Measurements from ENCODE around the gene ITGA6. TPM values are rescaled to one million over a fixed set of nuclear protein-coding genes. Genes with fewer than 3 reads are reported as not detected.

Gene ITGA6
- total RNA-seq, 1 experiment from 2014 or later: 27.8 TPM

DNA sequence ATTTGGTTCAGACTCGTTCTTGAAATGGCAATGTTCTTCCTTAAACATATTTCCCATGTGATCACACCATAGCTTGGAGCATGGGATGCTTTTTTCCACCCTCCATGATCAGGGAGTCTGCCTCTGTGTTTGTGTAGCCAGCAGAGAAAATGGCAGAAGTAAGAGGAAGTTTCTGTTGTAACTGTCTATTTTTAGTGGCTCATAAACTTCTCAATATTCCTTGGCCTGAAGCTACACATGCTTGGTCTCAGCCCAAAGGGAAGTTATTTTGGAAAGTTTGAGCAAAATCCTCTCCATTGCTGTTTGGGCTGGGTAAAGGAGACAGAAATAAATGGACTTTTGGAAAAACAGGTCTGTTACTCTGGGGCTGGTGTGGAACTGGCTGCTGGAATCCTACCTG lies 33.4 kb upstream of the ITGA6 start:
- Mint-ChIP-seq H3K27me3 (ENCODE audit: insufficient read depth, unreplicated experiment) (no peaks in the 10 kb centered on the region), H3K9me3 (ENCODE audit: unreplicated experiment) (no peaks in the 10 kb centered on the region), H3K27ac (ENCODE audit: unreplicated experiment) (no peak overlapping the region), H3K4me1 (ENCODE audit: low read depth, unreplicated experiment) (no peaks in the 10 kb centered on the region), H3K36me3 (ENCODE audit: insufficient read depth, unreplicated experiment) (no peaks in the 10 kb centered on the region), H3K4me3 (ENCODE audit: unreplicated experiment) (no peak overlapping the region)
- BruUV-seq (replicated peaks): no TSS peak
- TF ChIP-seq, protein P1, sequence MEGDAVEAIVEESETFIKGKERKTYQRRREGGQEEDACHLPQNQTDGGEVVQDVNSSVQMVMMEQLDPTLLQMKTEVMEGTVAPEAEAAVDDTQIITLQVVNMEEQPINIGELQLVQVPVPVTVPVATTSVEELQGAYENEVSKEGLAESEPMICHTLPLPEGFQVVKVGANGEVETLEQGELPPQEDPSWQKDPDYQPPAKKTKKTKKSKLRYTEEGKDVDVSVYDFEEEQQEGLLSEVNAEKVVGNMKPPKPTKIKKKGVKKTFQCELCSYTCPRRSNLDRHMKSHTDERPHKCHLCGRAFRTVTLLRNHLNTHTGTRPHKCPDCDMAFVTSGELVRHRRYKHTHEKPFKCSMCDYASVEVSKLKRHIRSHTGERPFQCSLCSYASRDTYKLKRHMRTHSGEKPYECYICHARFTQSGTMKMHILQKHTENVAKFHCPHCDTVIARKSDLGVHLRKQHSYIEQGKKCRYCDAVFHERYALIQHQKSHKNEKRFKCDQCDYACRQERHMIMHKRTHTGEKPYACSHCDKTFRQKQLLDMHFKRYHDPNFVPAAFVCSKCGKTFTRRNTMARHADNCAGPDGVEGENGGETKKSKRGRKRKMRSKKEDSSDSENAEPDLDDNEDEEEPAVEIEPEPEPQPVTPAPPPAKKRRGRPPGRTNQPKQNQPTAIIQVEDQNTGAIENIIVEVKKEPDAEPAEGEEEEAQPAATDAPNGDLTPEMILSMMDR (IDR thresholded peaks at IDR 0.05; ENCODE audit: insufficient read depth in 1 of 2, low read depth in 1 of 2, low read length in 1 of 2, severe bottlenecking in 1 of 2, unreplicated experiment in 1 of 2): no peak
- CTCF ChIA-PET: no interaction called here
- Histone ChIP-seq H3K4me3 (ENCODE audit: low read depth, low read length) (no peak overlapping the region), H3K4me1 (peaks cover 4% of the 10 kb centered on the region; the same call in 1 of the 2 replicates), H3K9me3 (no peaks in the 10 kb centered on the region), H3K27me3 (replicated peaks; ENCODE audit: control insufficient read depth, insufficient read depth, low read length) (no peaks in the 10 kb centered on the region), H3K36me3 (ENCODE audit: control insufficient read depth, insufficient read depth, low read length) (no peaks in the 10 kb centered on the region)
- no peak for DNase-seq
- intact Hi-C loops (cut with micrococcal nuclease; ENCODE audit: unreplicated experiment): no loop called here
- POLR2A ChIA-PET: no interaction called here

DNA sequence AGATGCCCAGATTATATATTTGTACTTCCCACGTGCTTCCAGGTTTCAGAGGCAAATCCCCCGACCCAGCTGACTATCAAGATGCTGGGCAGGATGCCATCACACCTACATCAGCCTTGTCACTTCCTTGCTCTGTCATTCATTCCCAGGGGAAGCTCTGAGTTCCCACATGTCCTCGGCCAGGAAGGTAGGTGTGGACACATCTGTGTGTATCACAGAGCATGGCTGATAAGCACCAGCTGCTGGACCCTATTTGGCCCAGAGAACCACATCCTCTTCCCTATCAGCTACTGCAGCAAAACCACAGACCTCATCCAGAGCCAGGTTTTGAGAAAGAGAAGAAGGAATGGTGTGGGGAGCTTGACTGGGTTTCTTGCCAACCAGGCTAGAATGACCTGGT lies 31.9 kb upstream of the ITGA6 start:
- POLR2A ChIA-PET: no interaction called here

DNA sequence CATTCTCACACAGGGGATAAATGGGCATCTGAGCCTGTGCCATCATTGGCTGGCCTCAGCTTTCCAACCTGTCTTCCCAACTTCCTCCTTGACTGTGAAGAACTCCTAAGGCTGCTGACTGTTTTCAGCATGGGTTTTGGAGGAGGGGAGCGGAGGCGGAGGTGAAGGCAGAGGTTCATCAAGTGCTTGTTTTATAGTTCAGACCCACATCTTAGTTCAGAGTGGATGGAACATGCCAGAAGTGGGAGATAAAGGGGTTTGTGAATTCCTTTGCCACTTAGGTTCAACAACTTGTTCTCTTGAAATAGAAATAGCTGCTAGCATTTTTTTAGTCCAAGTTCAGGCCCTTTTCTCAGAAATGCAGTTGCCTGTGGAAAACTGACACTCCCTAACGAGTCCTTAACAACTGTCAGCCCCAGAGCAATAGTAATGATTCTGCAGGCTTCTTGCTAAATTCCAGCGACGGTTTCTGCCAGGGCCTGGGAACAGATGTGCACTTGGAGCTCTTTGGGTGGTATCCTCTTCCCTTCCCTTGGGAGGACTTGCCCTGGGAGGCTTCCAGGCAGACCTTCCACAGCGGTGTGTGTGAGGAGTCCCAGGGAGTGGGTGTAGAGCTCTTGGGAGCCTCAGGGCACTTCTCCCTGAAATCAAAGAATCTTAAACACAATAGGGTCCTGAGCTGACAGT lies 30.1 kb upstream of the ITGA6 start:
- H3K36me3 ChIP-seq (ENCODE audit: control insufficient read depth, insufficient read depth, low read length): no peaks in the 10 kb centered on the region
- TF ChIP-seq, protein P1 (IDR thresholded peaks at IDR 0.05; ENCODE audit: insufficient read depth in 1 of 2, low read depth in 1 of 2, low read length in 1 of 2, severe bottlenecking in 1 of 2, unreplicated experiment in 1 of 2): no peak
- no peaks in the 10 kb centered on the region for H3K9me3 ChIP-seq
- ChIA-PET CTCF (no interaction called here), POLR2A (no interaction called here)
- intact Hi-C loops (cut with micrococcal nuclease; ENCODE audit: unreplicated experiment): no loop called here
- Mint-ChIP-seq H3K4me1 (ENCODE audit: low read depth, unreplicated experiment) (no peaks in the 10 kb centered on the region), H3K36me3 (ENCODE audit: insufficient read depth, unreplicated experiment) (no peaks in the 10 kb centered on the region), H3K4me3 (ENCODE audit: unreplicated experiment) (no peak overlapping the region), H3K9me3 (ENCODE audit: unreplicated experiment) (no peaks in the 10 kb centered on the region), H3K27me3 (ENCODE audit: insufficient read depth, unreplicated experiment) (no peaks in the 10 kb centered on the region), H3K27ac (ENCODE audit: unreplicated experiment) (no peak overlapping the region)
- no peaks in the 10 kb centered on the region for H3K27me3 ChIP-seq (replicated peaks; ENCODE audit: control insufficient read depth, insufficient read depth, low read length)
- no peak overlapping the region for H3K4me3 ChIP-seq (ENCODE audit: low read depth, low read length)
- BruUV-seq (replicated peaks): no TSS peak
- DNase-seq: no peak
- H3K4me1 ChIP-seq: no peaks in the 10 kb centered on the region

More for the DNA sequence above, 31.9 kb upstream of the ITGA6 start:
- H3K27me3 Mint-ChIP-seq (ENCODE audit: insufficient read depth, unreplicated experiment): no peaks in the 10 kb centered on the region
- no peaks in the 10 kb centered on the region for H3K9me3 ChIP-seq
- no peaks in the 10 kb centered on the region for H3K9me3 Mint-ChIP-seq (ENCODE audit: unreplicated experiment)
- H3K4me3 ChIP-seq (ENCODE audit: low read depth, low read length): no peak overlapping the region
- no peaks in the 10 kb centered on the region for H3K36me3 Mint-ChIP-seq (ENCODE audit: insufficient read depth, unreplicated experiment)
- CTCF ChIA-PET: interaction anchor here (1.4 kb wide), 1 partner anchor 66 kb away, joined by 3 read pairs; no protein-coding TSS in a partner anchor
- no peak overlapping the region for H3K27ac Mint-ChIP-seq (ENCODE audit: unreplicated experiment)
- H3K4me1 ChIP-seq: no peaks in the 10 kb centered on the region
- H3K27me3 ChIP-seq (replicated peaks; ENCODE audit: control insufficient read depth, insufficient read depth, low read length): no peaks in the 10 kb centered on the region
- no peaks in the 10 kb centered on the region for H3K36me3 ChIP-seq (ENCODE audit: control insufficient read depth, insufficient read depth, low read length)
- TF ChIP-seq, protein P1 (IDR thresholded peaks at IDR 0.05; ENCODE audit: insufficient read depth in 1 of 2, low read depth in 1 of 2, low read length in 1 of 2, severe bottlenecking in 1 of 2, unreplicated experiment in 1 of 2): no peak
- BruUV-seq (replicated peaks): no TSS peak
- no peak overlapping the region for H3K4me3 Mint-ChIP-seq (ENCODE audit: unreplicated experiment)
- intact Hi-C loops (cut with micrococcal nuclease; ENCODE audit: unreplicated experiment): no loop called here
- DNase-seq: no peak
- no peaks in the 10 kb centered on the region for H3K4me1 Mint-ChIP-seq (ENCODE audit: low read depth, unreplicated experiment)
